PC-3 (cell line): ENCODE data around the gene SLAMF1.

Experiments used
- EZH2phosphoT487 ChIP-seq: fragments of 300-600 bp; sonication (generic); IDR thresholded peaks from 2 replicates; pipeline ENCODE4 v1.6.1; 2018; ENCODE audit warnings: mild to moderate bottlenecking, antibody characterized with exemption, low read length, borderline replicate concordance
- TF ChIP-seq, protein P1 (sequence below): fragments of 300-600 bp; sonication (generic); conservative IDR thresholded peaks from 2 replicates; pipeline ENCODE4 v1.5.1; 2017; ENCODE audit warnings: antibody characterized with exemption, low read depth, mild to moderate bottlenecking, low read length

GRCh38 chr1:160577671-160578070, 69.2 kb downstream of the SLAMF1 start:
- TF ChIP-seq, protein P1, sequence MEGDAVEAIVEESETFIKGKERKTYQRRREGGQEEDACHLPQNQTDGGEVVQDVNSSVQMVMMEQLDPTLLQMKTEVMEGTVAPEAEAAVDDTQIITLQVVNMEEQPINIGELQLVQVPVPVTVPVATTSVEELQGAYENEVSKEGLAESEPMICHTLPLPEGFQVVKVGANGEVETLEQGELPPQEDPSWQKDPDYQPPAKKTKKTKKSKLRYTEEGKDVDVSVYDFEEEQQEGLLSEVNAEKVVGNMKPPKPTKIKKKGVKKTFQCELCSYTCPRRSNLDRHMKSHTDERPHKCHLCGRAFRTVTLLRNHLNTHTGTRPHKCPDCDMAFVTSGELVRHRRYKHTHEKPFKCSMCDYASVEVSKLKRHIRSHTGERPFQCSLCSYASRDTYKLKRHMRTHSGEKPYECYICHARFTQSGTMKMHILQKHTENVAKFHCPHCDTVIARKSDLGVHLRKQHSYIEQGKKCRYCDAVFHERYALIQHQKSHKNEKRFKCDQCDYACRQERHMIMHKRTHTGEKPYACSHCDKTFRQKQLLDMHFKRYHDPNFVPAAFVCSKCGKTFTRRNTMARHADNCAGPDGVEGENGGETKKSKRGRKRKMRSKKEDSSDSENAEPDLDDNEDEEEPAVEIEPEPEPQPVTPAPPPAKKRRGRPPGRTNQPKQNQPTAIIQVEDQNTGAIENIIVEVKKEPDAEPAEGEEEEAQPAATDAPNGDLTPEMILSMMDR, result no peak
- no peak for TF ChIP-seq EZH2phosphoT487
